Smooth muscle cell of the pulmonary artery (primary cell): ENCODE measurements around the gene APOA4. TPM values are rescaled to one million over a fixed set of nuclear protein-coding genes. Genes with fewer than 3 reads are reported as not detected.

Experiments used
- total RNA-seq: library from RNA; depleted of rRNA; stranded (reverse); fragments of >200 nt; gene quantifications from 2 replicates; pipeline ENCODE4 v1.2.3, GENCODE V29; 2014

Gene APOA4
- total RNA-seq: not detected in 2 replicates

DNA sequence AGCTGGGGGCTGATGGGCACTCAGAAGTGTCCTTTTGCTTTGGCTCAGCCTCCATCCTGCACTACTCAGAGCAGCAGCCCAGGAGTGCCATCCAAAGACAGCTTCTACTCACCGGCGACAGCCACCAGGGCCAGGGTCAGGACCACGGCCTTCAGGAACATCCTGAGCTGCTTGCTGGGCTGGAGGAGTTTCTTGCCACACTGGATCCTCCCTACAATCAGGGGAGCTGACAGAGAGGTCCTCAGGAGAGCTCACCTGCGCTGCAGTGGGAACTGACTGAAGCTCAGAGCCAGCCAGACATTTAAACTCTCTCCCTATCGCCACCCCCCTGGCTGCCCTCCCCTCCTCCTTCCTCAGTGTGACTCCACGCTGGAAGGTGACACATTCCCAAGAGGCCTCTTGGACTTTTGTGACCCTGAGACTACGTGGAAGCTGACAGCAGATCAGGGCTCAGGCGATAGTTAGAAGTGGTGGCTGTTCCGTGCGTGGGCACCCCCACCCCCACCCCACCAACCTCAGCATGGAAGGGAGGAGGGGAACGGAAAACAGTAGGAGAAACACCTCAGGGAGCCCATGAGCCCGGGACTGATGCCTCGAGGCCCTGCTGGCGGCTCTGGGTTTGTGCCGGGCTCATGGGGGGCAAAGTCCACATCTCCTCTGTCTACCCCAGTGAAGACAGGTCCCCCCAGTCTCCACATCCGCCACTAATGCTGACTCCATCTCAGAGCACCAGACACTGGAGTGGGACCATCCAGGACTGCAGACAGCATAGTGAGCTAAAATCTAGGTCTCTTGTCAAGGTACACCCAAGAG lies at the start of gene APOA4:
APOA4 (minus strand) TSS at position 274 of the 813 bp plus-strand sequence; CDS start at position 161, 113 bp downstream.

GRCh38 chr11:116837231-116838091 lies 14.4 kb upstream of the APOA4 start, which contains the start of gene APOA1:
TSS of gene APOA1 (minus strand) at chr11:116837622. CDS start at chr11:116837387, 235 bp downstream.

GRCh38 chr11:116829525-116830183 lies 6.5 kb upstream of the APOA4 start, which contains the start of gene APOC3:
TSS of gene APOC3 (plus strand) at chr11:116829907. CDS start at chr11:116830583, 676 bp downstream.

GRCh38 chr11:116791813-116792143 lies 31.3 kb downstream of the APOA4 start, which contains the start of gene APOA5:
TSS of gene APOA5 (minus strand) at chr11:116791879. CDS start at chr11:116791860, 19 bp downstream.

DNA sequence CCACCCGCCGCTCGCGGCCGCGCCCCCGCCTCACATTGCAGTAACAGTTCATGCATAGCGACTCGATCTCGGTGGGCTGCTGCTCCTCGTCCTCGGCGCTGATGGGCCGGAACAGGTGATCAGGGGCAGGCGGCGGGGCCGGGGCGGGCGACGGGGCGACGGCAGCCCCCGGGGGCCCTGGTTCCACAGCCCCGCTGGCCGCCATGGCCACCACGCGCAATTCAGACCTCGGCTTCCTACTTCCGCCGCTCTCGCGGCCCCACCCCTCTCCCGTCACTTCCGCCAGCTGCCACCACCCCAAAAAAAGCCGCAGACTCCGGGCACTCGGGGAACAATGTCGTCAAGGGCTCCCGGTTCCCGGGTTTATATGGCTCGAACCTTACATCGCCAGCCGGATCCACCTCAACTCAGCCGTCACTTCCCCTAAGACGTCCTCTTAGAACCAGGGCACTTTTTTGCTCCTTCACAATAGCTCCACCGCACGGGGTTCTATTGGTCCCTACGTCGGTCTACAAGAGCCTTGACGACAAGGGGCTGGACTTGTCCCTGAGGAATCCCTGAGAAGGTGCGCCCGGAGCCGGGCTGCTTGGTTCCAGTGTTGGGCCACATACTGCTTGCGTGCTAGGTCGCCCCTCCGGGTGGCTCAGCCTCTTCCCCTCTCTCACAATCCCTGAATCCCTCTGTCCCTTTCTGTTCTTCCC lies 35.2 kb downstream of the APOA4 start, which contains the start of gene ZPR1:
ZPR1 (minus strand) TSS at position 238 of the 701 bp plus-strand sequence; CDS start at position 205, 33 bp downstream.

DNA sequence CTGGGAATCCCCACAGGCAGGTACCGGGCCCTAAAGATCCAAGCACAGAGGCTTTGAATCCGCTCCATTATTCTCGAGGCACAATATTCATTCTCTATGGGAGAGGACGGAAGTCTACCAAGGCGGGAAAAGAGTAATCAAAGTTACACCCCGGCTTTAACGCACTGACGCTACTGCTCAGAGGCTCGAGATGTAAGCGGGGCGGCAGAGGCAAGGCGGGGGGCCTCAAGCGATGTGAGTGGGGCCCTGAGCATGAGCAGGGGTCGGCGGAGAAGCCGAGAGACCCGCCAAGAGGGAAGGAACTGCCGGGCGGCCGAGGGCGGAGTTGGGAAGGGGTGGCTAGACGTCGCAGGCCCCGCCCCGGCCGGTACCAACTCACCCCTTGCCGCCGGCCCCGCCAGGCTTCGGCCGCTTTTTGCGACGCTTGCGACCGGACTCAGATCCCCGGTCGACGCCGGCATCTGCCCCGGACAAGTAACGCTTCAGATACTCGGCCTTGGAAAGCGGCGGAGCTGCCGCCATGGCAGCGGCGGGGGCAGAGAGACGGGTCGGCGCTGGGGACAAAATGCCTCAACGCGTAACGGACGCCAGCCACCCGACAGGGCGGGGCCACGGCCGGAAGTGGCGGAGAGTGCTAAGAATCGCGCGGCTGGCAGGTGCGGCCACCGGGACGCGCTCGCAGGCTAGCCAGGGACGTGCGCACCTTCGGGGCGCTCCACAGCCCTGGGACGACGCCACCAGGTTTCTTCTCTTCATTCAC lies 50.5 kb downstream of the APOA4 start, which contains the start of gene BUD13:
BUD13 (minus strand) TSS at position 545 of the 760 bp plus-strand sequence; CDS start at position 522, 23 bp downstream.

Other genes starting within 250 kb of the APOA4 start
- 7.7 and 8.9 TPM in 2 replicates for gene BUD13, start 50.3 kb downstream of the APOA4 start, total RNA-seq
- gene ZPR1, start 35.3 kb downstream of the APOA4 start, total RNA-seq: 29.1 and 48.1 TPM in 2 replicates
- not detected in 2 replicates for gene APOA5, start 31.4 kb downstream of the APOA4 start, total RNA-seq
- gene APOC3, start 6.6 kb upstream of the APOA4 start, total RNA-seq: not detected in 2 replicates
- 4.4 and 6.8 TPM in 2 replicates for gene APOA1, start 14.3 kb upstream of the APOA4 start, total RNA-seq